Stimulated activated CD4-positive, alpha-beta T cell treated with anti-CD3 and anti-CD28 coated beads, Interleukin-1b, Interleukin-23, amount 100 ng/mL, for 4 hours (primary cell): ENCODE data around the gene RITA1.
A peak's percentile ranks its signal among the peaks of the same experiment; 100 is the strongest.

ENCODE experiments used
- DNase-seq, 2 donors: peaks; one replicate each; pipeline ENCODE4 v3.0.0-alpha.2; 2020; ENCODE audit warnings: low read depth in 2 of 2

RITA1 gene

DNA sequence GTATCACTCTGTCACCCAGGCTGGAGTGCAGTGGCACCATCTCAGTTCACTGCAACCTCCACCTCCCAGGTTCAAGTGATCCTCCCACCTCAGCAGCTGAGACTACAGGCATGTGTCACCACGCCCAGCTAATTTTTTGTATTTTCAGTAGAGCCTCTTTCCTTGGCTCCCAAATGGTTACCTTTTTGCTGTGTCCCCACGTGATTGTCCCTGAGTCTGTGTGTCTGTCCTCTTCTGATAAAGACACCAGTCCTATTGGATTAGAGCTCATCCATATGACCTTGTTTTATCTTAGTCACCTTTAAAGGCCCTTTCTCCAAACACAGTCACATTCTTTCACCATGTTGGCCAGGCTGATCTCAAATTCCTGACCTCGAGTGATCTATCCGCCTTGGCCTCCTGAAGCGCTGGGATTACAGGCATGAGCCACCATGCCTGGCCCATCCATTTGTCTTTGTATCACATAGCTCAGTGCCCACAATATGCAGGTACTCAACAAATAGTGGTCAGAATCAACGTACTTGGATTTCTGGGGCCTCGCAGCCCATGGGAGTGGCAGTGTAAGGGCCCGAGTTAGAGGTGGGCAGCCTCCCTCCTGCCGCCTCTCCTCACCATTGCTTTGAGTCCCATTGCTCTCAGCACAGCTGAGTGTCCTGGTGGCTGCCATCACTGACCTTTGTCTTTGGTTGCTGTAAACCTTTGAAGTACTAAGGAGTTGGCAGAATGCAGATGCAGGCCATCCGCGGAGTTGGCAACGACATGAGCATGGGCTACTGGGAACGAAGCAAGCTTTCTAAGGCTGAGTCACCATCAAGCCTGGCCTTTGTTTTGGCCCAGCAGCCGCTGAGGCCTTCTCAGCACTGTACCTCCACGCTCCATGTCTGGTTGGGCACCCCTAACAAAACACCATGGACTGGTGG lies 45.1 kb downstream of the RITA1 start:
- no peak for DNase-seq

DNA sequence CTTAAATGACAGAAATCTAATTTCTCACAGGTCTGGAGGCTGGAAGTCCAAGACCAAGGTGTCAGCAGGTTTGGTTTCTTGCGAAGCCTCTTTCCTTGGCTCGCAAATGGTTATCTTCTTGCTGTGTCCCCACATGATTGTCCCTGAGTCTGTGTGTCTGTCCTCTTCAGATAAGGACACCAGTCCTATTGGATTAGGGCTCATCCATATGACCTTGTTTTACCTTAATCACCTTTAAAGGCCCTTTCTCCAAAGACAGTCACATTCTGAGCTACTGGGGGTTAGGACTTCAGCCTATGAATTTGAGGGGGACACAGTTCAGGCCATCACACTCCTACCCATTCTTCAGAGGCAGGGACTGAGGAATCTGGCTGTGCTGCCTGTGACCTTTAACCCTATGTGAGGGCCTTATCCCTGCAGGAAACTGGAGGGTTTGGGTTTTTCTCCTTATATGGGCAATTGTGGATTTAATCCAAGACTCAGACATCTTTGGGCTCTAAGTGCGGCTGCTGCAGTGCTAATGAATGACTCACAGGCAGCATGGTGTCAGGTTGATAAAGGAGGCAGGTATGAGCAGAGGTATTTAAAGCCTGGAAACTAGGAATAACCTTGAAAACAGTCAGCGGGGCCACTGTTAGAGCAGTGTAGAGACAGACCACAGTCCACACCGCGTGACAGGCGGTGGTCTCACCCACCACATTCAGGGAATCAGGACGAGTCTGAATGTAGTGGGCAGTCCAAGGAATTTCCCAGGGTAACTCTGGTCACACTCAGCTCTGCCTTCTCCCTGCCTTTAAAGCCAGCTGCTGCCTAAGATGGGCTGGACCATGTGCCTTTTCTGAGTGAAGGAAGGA lies 45.9 kb downstream of the RITA1 start:
- DNase-seq, result no peak

DNA sequence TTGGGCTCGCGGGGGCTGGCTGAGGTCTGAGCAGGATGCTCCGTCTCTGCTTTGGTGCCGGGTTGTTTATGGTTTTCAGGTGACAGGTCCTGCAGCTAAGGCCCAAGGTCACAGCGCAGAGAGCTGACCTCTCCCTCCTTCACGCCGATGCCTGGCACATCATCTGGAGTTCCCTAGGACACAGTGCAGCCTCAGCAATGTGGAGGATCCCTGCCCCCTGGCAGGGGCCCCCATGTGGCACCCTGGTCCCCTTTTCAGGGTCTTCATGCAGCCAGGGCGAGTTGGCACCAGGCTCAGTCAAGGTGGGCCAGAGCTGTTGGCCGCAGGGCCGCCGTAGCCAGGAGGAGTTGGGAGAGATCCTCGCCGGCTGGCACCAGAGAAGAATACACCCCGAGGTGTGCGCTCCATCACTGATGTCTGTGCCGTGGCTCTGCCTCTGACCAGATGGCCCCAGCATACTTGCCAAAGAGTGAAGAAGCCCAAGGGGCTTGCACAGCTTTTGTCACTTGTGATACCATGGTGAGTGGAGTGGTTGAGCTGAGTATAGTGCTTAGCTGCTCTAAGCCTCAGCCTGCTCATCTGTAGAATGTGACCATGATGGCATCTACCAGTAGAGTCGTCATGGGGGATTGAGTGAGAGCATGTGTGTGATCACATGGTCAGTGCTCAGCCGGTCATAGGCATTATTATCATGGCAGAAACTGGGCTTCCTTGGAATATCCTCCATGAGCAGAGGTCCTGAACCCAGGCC lies 46.7 kb downstream of the RITA1 start:
- DNase-seq, result no peak

DNA sequence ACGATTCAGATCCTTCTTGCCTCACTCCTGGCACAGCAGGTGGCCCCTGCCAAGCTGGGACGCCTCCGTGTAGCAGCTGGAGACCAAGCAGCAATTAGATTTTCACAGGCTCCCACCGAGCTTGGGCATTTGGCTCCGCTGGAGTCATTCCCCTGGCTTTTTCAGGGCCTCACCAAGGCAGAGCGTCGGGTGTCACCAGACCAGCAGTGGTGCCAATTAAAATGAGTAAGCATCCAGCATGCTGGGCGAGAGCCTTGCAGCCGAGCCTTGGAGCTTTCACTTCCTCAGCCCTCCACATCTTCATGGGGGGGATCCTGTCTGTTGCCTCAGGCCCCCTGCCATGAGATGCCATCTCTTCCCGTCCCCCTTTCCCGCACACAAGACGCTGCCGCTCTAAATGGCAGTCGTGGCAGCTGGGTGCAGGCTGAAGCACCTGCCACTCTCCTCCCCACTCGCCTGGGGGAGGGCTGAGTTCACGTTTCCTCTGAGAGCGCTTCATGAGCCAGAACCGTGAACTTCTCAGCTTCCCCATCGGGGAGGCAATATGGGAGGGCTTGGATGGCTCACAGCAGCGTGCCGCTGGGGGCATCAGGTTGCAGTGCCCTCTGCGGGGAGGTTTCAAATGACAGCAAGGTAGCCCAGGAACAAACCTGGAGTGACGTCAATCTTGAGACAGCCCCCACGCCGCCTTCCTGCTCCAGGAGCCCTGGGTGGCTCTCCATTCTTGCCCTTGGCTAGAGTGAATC lies 47.5 kb downstream of the RITA1 start:
- peak; percentile 39 to 50 for DNase-seq

DNA sequence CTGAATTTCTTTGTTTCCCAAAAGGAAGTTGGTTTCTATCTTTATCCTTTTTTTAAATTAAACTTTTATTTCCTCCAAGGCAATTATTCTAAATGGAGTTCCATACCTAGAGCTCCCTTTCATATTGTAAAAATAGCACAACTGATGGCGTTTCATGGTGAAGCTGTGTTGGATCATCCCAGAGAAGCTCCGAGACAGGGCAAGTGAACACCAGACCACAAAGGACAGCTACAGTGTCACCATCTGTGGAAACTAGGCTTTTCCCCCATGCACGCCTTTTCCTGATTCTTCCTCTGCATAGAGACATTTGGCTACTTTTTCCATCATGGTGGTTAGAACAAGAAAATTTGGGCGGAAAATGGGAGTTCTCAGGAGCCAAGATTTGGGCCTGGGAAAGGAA lies 48.4 kb downstream of the RITA1 start:
- no peak for DNase-seq

DNA sequence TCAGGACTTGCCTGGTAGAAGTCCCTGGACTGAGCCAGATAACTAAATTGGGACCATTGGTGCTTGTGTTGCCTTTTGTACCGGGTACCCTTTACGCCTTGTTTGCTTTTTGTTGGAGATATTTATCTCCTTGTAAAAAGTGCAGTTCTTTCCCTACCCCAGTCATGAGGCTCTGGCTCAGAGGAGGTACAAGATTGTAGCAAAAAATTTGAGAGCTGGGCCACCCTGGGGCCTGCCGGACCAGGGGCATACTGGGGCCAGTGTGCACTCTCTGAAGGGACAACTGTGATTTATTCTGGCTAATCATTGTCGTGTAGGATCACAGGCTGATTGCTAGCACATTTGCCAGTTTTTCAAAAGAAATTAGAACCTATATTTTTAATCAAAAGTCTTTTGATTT lies 49.0 kb downstream of the RITA1 start:
- no peak for DNase-seq

DNA sequence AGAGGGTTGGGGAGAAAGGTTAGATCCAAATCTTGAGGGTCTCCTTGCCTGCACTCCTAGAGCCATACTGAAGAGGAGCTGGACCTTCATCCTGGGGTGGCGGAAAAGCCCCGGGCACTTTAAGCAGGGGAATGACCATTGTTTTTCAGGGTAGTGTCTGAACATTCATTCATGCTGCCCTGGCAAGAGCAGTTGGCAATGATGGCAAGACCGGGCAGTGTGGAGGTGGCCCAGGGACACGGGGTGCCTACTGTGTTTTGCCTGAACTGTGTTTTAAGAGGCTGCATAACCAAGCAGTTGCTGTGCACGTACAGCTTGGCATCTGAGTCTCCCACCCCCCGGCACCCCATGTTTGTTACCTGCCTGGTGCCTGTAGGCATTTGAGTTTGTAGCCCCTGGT lies 50.5 kb downstream of the RITA1 start:
- DNase-seq, result no peak

DNA sequence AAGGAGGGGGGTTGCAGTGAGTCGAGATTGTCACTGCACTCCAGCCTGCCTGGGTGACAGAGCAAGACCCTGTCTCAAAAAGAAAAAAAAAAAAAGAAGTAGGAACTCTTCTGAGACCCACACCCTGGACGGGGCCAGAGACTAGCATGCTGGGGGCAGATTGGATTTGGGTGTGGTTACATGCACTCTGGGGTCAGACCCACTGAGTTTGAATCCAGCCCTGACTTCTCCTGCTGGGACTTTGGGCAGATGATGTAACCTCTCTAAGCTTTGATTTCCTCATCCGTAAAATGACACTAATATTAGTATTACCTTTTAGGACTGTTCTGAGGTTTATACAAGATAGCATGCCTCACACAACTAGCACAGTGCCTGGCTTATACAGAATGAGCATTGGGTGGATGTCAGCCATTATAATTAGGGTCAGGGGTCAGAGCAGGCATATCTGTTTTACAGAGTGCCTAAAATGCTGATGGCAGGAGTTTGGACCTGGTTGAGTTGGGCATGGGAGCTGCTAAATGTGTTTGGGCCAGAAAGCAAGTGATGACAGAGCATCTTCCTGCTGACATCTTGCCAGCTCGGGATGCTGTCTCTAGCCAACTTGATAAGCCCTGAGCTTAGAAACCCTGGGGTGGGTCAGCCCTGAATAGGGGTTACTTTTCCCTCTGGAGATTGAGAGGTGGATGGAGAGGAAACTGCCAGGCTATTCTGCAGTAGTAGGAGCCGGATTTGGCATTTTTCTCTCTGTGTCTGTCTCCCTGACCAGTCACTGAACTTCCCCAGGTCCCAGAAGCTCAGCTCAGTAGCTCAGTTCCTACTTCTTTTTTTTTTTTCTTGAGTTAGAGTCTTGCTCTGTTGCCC lies 51.2 kb downstream of the RITA1 start:
- DNase-seq, result no peak

DNA sequence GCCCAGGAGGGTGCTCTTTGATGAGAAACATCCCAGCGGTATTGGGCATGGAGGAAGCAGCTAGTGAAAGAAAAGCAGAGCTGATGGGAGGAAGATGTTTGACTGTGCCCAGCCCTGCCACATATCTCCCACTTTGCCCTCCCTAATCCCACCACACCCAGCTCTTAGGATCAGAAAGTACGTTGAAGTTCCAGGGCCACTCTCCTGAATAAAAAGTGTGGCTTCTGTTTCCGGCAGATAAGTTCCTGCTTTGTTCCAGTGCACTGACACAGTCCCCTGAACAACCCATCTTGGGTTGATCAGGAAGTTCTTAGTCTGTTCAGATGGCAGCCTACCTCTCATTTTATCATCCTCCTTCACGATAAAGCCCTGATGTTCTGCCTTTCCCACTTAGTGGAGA lies 52.2 kb downstream of the RITA1 start:
- no peak for DNase-seq

DNA sequence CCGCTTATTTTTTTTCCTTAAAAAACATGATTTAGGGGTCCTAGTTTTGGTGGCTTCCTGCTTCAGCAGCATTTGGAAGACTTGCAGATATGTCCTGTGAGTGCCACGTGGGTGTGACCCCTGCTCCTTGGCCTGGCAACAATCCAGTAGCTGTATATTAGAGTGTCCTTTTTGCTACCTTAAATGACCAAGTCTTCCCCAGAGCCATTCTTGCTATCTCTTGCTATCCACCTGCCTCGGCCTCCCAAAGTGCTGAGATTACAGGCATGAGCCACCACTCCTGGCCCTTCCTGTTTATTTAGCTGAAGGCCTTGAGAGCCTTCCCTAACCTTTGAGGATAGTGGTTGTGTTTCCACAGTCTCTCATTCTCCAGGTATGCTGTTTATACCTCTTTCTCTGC lies 52.8 kb downstream of the RITA1 start:
- no peak for DNase-seq

DNA sequence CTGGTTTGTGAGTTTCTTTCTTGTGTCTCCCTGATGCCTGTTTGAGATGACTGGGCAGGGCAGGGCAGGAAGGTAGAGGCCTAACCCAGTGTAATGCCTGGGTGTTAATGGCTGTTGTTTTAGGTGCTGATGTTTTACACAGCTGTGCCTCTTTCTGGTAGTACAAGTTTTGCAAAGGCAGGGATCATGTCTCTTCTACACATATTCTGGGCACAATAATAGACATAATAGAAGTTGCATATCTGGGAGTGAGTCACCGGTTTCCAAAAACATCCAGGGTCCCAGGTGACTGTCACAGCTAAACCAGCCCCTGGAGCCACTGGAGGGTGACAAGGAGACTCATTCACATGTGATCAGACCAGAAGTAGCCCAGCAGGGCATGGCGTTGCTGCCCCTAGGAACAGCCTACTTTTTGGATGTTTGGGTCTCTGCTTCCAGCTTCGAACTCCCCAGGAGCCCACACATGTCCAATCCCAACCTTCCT lies 53.8 kb downstream of the RITA1 start:
- DNase-seq, result no peak

DNA sequence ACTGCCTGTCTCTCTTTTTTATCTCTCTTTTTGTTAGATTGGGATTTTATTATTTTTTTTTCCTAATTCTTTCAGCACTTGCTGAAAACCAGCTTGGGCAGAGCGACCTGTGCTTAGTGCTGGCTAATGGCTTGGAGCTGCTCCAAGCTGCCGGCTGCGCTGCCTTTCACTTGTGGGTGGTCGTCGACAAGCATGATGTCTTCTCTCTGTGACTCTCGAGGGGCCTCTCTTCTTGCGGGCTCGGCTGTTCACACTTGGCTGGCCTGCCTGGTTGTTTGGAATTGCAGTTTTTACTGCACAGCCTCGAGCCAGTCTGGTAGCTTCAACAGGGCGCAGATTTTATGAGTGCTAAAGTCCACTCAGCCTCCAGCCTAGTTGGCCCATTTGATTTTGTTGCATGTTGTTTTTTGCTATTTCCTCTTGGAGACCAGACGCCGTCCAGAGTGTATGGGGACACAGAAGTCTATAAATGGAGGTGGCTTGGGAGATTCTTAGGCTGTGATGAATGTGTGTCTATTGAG lies 54.4 kb downstream of the RITA1 start:
- no peak for DNase-seq

DNA sequence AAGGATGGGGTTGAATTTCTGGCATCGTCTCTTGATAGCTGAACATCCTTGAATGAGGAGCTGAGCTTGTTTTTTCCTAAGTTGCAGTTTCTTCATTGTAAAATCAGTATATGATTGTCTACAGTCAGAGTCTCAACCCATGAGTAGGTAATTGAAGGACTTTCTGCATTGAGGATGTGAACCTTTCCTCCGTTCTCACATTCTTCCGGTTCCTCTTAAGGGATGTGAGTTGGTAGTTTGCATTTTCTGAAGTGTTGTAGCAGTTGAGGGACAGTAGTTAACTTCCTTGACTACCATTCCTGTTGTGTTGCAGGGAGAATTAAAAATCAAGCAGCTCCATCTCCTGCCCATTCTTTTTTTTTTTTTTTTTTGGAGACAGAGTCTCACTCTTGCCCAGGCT lies 54.9 kb downstream of the RITA1 start:
- DNase-seq, result no peak

DNA sequence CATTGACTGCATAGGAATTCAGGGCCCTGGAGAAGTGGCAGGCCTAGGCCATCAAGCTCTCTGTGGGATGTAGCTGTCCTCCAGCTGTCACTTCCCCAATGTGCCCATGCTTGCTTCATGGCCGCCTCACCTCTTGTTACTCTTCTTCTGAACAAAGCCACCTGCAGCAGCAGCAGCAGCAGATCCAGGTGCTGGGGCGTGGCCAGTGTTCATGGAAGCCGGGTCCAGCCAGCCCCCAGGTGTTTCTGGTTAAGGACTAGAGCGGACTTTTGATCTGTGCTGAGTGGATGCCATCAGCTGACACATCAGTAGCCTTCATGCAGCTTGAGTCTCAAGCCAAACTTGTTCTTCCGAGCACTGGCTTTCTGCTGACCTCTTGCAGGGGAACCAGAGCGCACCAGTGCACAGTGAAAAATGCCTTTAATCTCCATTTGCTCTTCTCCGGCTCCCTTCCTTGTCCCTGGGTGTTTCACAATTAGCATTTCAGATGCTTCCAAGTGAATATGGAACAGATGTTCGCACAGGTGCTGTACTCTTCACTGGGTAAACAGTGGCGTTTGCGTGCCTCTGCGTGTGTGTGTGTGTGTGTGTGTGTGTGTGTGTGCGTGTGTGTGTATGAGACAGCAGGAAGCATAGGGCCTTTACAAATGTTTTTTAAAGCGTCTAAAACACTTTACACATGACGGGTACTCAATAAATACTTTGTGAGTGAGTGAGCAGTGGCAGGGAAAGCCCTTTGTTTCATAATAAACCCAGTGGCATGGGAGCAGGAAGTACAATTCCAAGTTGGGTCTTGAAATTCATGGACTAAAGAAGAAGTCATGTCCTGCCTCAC lies 55.9 kb downstream of the RITA1 start:
- DNase-seq, result no peak
